Heart left ventricle (tissue), 13 donors: Measurements from ENCODE around the gene TJP3.

Experiments used
- CTCF ChIP-seq, 12 donors: fragments of 200-600 bp; sonication (generic) in 4 of 12; IDR thresholded peaks; one replicate each; pipeline versions ENCODE4 v1.5.0 to v1.8.0; 2018 to 2022; ENCODE audit warnings: antibody characterized with exemption in 12 of 12, mild to moderate bottlenecking in 5 of 12
- POLR2A ChIP-seq, 2 donors: fragments of 450-650 bp; IDR thresholded peaks; one replicate each; pipeline ENCODE4 v1.6.1; 2017; ENCODE audit warnings: antibody characterized with exemption in 2 of 2, mild to moderate bottlenecking in 2 of 2, moderate library complexity in 2 of 2
- donor health status: ischemic (EF 13 %, LVEDD 7.1; RV severe dilation, severe dysfunction).
- donor health status: DM: no; HTN: yes; CAD: no.
- donor health status: DM: no; HTN: no; CAD: no.
- donor health status: ischemic (EF 25% LVEDD 6.9; RV normal size, moderate dysfunction).
- donor health status: ischemic (EF 25% LVEDD 5.7; RV mildly dilated, moderate dysfunction).
- donor health status: ischemic (EF 35%, LVEDD 5.7; RV mildly dilated, moderate dysfunction).
- donor health status: nonischemic (EF 11% LVEDD 7.7; RV severe dilation, severe dysfunction).
- donor health status: DM: yes; HTN: yes; CAD: no.
- donor health status: PGD.
- donor health status: ischemic (EF 29% LVEDD 5.4; RV normal size, mild dysfunction).
- donor health status: nonischemic (EF 23%, LVEDD 6.1; RV moderate dilation, normal function).

GRCh38 chr19:3746371-3747056 lies 38.3 kb downstream of the TJP3 start:
- TF ChIP-seq CTCF (IDR thresholded peaks at IDR 0.05), result no peak
- TF ChIP-seq POLR2A (IDR thresholded peaks at IDR 0.05), result no peak
